Neural cell (in vitro differentiated cells): ENCODE results near the gene ARFGEF3. TPM values are rescaled to one million over a fixed set of nuclear protein-coding genes. Genes with fewer than 3 reads are reported as not detected.

Source experiments
- H2AFZ ChIP-seq: fragments of 200-600, 300-800 bp; sonication (generic), shearing (Covaris generic); 2 replicates; pipeline ENCODE4 v1.6.0; 2014; ENCODE audit warnings: low read depth, mild to moderate bottlenecking, antibody characterized with exemption, low read length, moderate library complexity
- H3F3A ChIP-seq: fragments of 200-600 bp; shearing (Covaris generic); 2 replicates; pipeline ENCODE4 v1.6.1; 2016; ENCODE audit warnings: mild to moderate bottlenecking, moderate library complexity, mixed read lengths, antibody characterized with exemption, low read length; ENCODE audit not compliant: insufficient read depth, poor library complexity, severe bottlenecking
- H3K27ac ChIP-seq: fragments of 200-600, 300-800 bp; sonication (generic), shearing (Covaris generic); 2 replicates; pipeline ENCODE4 v1.5.1; 2014; ENCODE audit warnings: mild to moderate bottlenecking, low read length, moderate library complexity
- H3K27me3 ChIP-seq: fragments of 300-800, 200-600 bp; sonication (generic), shearing (Covaris generic); 2 replicates; pipeline ENCODE4 v1.6.0; 2014; ENCODE audit warnings: mild to moderate bottlenecking, low read depth, low read length, moderate library complexity; ENCODE audit not compliant: insufficient read depth
- H3K36me3 ChIP-seq: fragments of 300-800, 200-600 bp; sonication (generic), shearing (Covaris generic); 2 replicates; pipeline ENCODE4 v1.5.1; 2014; ENCODE audit warnings: mild to moderate bottlenecking, antibody characterized with exemption, low read length, moderate library complexity; ENCODE audit not compliant: insufficient read depth
- H3K4me2 ChIP-seq: fragments of 300-800, 200-600 bp; sonication (generic), shearing (Covaris generic); 2 replicates; pipeline ENCODE4 v1.6.0; 2014; ENCODE audit warnings: mild to moderate bottlenecking, low read length
- H3K4me3 ChIP-seq: fragments of 300-800, 200-600 bp; sonication (generic), shearing (Covaris generic); 2 replicates; pipeline ENCODE4 v1.5.1; 2014; ENCODE audit warnings: mild to moderate bottlenecking, low read length, moderate library complexity
- H3K79me2 ChIP-seq: fragments of 200-600 bp; shearing (Covaris generic); replicated peaks from 2 replicates; pipeline ENCODE4 v1.6.0; 2014; ENCODE audit warnings: mild to moderate bottlenecking, low read length, moderate library complexity; ENCODE audit not compliant: insufficient read depth
- H3K9ac ChIP-seq: fragments of 300-800, 200-600 bp; sonication (generic), shearing (Covaris generic); 2 replicates; pipeline ENCODE4 v1.6.1; 2016; ENCODE audit warnings: mild to moderate bottlenecking, low read length, mixed read lengths
- H3K9me2 ChIP-seq: fragments of 200-600 bp; shearing (Covaris generic); 2 replicates; pipeline ENCODE4 v1.6.1; 2016; ENCODE audit warnings: mild to moderate bottlenecking, low read length, mixed read lengths; ENCODE audit not compliant: insufficient read depth
- H3K9me3 ChIP-seq: fragments of 200-600, 300-800 bp; sonication (generic), shearing (Covaris generic); 2 replicates; pipeline ENCODE4 v1.6.1; 2016; ENCODE audit warnings: mild to moderate bottlenecking, mixed run types, low read length, moderate library complexity, mixed read lengths
- H4K20me1 ChIP-seq: fragments of 200-600 bp; shearing (Covaris generic); 2 replicates; pipeline ENCODE4 v1.6.1; 2016; ENCODE audit warnings: mild to moderate bottlenecking, mixed run types; ENCODE audit not compliant: insufficient read depth
- CTCF ChIP-seq: fragments of 450-650 bp; IDR thresholded peaks from 2 replicates; pipeline ENCODE4 v1.5.1; 2014; ENCODE audit warnings: antibody characterized with exemption, mild to moderate bottlenecking, moderate library complexity; ENCODE audit not compliant: poor library complexity, severe bottlenecking
- EP300 ChIP-seq: fragments of 450-650 bp; conservative IDR thresholded peaks from 2 replicates; pipeline ENCODE4 v1.6.1; 2014; ENCODE audit warnings: antibody characterized with exemption, mild to moderate bottlenecking, moderate library complexity; ENCODE audit not compliant: poor library complexity, severe bottlenecking
- EZH2 ChIP-seq: fragments of 200-600, 300-800 bp; shearing (Covaris generic), sonication (generic); IDR thresholded peaks from 2 replicates; pipeline ENCODE4 v1.6.1; 2014; ENCODE audit warnings: antibody characterized with exemption, low read length, borderline replicate concordance, mild to moderate bottlenecking; ENCODE audit not compliant: insufficient read depth, poor library complexity, severe bottlenecking
- MXI1 ChIP-seq: fragments of 450-650 bp; conservative IDR thresholded peaks from 2 replicates; pipeline ENCODE4 v1.6.1; 2014; ENCODE audit warnings: antibody characterized with exemption, mild to moderate bottlenecking; ENCODE audit not compliant: poor library complexity, severe bottlenecking
- POLR2AphosphoS5 ChIP-seq: IDR thresholded peaks from 2 replicates; pipeline ENCODE4 v1.6.1; 2012
- RAD21 ChIP-seq: fragments of 450-650 bp; conservative IDR thresholded peaks from 2 replicates; pipeline ENCODE4 v1.6.1; 2014; ENCODE audit warnings: antibody characterized with exemption, mild to moderate bottlenecking, moderate library complexity
- SMC3 ChIP-seq: fragments of 450-650 bp; conservative IDR thresholded peaks from 2 replicates; pipeline ENCODE4 v1.6.1; 2014; ENCODE audit warnings: antibody characterized with exemption, mild to moderate bottlenecking, moderate library complexity; ENCODE audit not compliant: poor library complexity
- TAF1 ChIP-seq: IDR thresholded peaks from 2 replicates; pipeline ENCODE4 v1.6.1; 2012; ENCODE audit warnings: low read depth
- polyA plus RNA-seq: library from polyadenylated mRNA; depleted of rRNA; stranded (reverse); fragments of >200 nt; gene quantifications from 2 replicates; pipeline ENCODE4 v1.2.3, GENCODE V29; 2014
- TF ChIP-seq, protein P1 (sequence below): IDR thresholded peaks from 2 replicates; pipeline ENCODE4 v1.6.1; 2012; ENCODE audit warnings: borderline replicate concordance

ARFGEF3 gene
- polyA plus RNA-seq, 1 donor from 2014 or later = 4.6 TPM

DNA sequence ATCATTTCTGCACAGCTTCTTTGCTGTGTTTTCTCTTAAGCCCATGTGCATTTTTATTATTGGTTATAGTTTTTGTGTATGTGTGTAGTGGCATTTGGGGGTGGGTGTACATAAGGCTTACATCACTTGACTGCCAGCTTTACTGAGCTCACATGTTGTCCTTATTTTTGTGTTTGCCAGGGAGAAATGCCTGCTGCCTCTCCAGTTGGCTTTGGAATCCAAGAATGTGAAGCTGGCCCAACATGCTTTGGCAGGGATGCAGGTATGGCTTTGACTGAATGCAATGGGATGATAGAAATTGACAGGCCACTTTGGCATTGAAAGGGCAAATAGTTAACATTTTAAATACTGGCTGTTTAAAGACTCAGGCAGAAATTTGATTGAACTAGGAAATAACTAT is 45.1 kb downstream of the ARFGEF3 start:
- Histone ChIP-seq H3K9me3 (no peaks in the 10 kb centered on the region), H3K79me2 (no peaks in the 10 kb centered on the region), H3K36me3 (no peaks in the 10 kb centered on the region), H3K4me3 (no peak overlapping the region), H3K9me2 (no peaks in the 10 kb centered on the region), H3K4me2 (no peak overlapping the region), H4K20me1 (no peaks in the 10 kb centered on the region), H2AFZ (no peak overlapping the region), H3K27ac (no peak overlapping the region), H3K9ac (no peak overlapping the region), H3K27me3 (no peaks in the 10 kb centered on the region), H3F3A (no peaks in the 10 kb centered on the region)
- TF ChIP-seq CTCF (no peak), SMC3 (no peak), EZH2 (no peak), POLR2AphosphoS5 (no peak), EP300 (no peak), MXI1 (no peak), RAD21 (no peak), TAF1 (no peak)
- TF ChIP-seq, protein P1, sequence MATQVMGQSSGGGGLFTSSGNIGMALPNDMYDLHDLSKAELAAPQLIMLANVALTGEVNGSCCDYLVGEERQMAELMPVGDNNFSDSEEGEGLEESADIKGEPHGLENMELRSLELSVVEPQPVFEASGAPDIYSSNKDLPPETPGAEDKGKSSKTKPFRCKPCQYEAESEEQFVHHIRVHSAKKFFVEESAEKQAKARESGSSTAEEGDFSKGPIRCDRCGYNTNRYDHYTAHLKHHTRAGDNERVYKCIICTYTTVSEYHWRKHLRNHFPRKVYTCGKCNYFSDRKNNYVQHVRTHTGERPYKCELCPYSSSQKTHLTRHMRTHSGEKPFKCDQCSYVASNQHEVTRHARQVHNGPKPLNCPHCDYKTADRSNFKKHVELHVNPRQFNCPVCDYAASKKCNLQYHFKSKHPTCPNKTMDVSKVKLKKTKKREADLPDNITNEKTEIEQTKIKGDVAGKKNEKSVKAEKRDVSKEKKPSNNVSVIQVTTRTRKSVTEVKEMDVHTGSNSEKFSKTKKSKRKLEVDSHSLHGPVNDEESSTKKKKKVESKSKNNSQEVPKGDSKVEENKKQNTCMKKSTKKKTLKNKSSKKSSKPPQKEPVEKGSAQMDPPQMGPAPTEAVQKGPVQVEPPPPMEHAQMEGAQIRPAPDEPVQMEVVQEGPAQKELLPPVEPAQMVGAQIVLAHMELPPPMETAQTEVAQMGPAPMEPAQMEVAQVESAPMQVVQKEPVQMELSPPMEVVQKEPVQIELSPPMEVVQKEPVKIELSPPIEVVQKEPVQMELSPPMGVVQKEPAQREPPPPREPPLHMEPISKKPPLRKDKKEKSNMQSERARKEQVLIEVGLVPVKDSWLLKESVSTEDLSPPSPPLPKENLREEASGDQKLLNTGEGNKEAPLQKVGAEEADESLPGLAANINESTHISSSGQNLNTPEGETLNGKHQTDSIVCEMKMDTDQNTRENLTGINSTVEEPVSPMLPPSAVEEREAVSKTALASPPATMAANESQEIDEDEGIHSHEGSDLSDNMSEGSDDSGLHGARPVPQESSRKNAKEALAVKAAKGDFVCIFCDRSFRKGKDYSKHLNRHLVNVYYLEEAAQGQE = no peak

DNA sequence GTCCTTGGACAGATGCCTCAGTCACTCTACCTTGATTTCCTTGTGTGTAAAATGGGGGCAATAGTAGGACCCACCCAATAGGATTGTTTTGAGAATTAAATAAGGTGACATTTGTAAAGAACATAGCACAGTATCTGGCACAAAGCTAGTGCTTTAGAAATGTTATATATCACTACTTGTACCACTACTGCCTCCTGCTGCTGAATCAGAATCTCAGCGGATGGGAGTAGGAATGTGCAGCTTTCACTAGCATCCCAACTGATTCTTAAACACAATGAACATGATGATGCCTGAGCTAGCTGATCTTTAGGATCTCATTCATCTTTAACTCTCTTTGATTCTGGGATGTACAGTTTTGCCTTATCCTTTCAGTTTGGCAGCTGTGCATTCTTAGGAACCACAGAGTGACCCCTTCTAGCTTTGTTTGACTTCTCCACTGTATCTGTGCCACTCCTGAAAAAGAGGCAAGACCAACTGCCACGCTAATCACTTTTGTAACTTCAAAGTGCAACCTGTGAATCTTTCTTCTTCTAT is 49.4 kb downstream of the ARFGEF3 start:
- Histone ChIP-seq H2AFZ (no peak overlapping the region), H3F3A (no peaks in the 10 kb centered on the region), H3K27ac (peak overlapping the region; percentile 88)

More for the DNA sequence above, 49.4 kb downstream of the ARFGEF3 start:
- H3K27me3 ChIP-seq = no peaks in the 10 kb centered on the region
- H3K9ac ChIP-seq = no peak overlapping the region
- no peaks in the 10 kb centered on the region for H3K79me2 ChIP-seq
- no peaks in the 10 kb centered on the region for H3K9me3 ChIP-seq
- TF ChIP-seq POLR2AphosphoS5 (no peak), CTCF (peak; percentile 15), EZH2 (no peak)
- H3K4me2 ChIP-seq = no peak overlapping the region
- H3K36me3 ChIP-seq = no peaks in the 10 kb centered on the region
- no peaks in the 10 kb centered on the region for H4K20me1 ChIP-seq
- no peaks in the 10 kb centered on the region for H3K9me2 ChIP-seq
- no peak overlapping the region for H3K4me3 ChIP-seq
